Naive thymus-derived CD4-positive, alpha-beta T cell (primary cell): ENCODE measurements around the gene BCAS3. TPM values are rescaled to one million over a fixed set of nuclear protein-coding genes. Genes with fewer than 3 reads are reported as not detected.

Experiments used
- ATAC-seq: fragments of 150-1000 bp; cut with Tn5 transposase; 2 replicates; pipeline ENCODE4 v1.10.0; 2021; ENCODE audit warnings: mild to moderate bottlenecking, moderate library complexity
- CTCF ChIA-PET: fragments of 350-600 bp; sonication (Branson Sonifier 250); formaldehyde crosslinking; loops from one replicate; lab custom pipeline; 2021; ENCODE audit warnings: antibody characterized with exemption; lab: Charles Lee
- POLR2A ChIA-PET: fragments of 350-600 bp; sonication (Branson Sonifier 250); formaldehyde crosslinking; loops from one replicate; lab custom pipeline; 2021; ENCODE audit warnings: antibody characterized with exemption, inconsistent platforms; lab: Charles Lee
- DNase-seq, 9 donors: peaks; one replicate each; pipeline versions ENCODE4 v3.0.0 to v3.0.0-alpha.2; 2020 to 2022; ENCODE audit warnings: mixed read lengths in 1 of 9
- H3K27ac ChIP-seq: one replicate; pipeline ENCODE4 v1.7.0; 2013; ENCODE audit warnings: mild to moderate bottlenecking, low read depth, low read length, moderate library complexity
- H3K27me3 ChIP-seq, 2 donors: one replicate each; pipeline ENCODE4 v1.7.0; 2013; ENCODE audit warnings: low read length in 2 of 2, mild to moderate bottlenecking in 2 of 2, moderate library complexity in 2 of 2; ENCODE audit not compliant: control insufficient read depth in 2 of 2, insufficient read depth in 2 of 2
- H3K36me3 ChIP-seq, 3 experiments: 1 replicate in 2 of 3; 2 replicates in 1 of 3; pipeline ENCODE4 v1.7.0; 2013; ENCODE audit warnings: low read length in 3 of 3, mild to moderate bottlenecking in 3 of 3, moderate library complexity in 1 of 3; ENCODE audit not compliant: insufficient read depth in 3 of 3, control insufficient read depth in 2 of 3
- H3K4me1 ChIP-seq, 2 donors: one replicate each; pipeline ENCODE4 v1.7.0; 2013; ENCODE audit warnings: low read length in 2 of 2, mild to moderate bottlenecking in 2 of 2, moderate library complexity in 1 of 2; ENCODE audit not compliant: control insufficient read depth in 2 of 2, insufficient read depth in 2 of 2
- H3K4me3 ChIP-seq: 2 replicates; pipeline ENCODE4 v1.7.0; 2013; ENCODE audit warnings: mild to moderate bottlenecking, low read length
- H3K9me3 ChIP-seq, 3 experiments: 1 replicate in 2 of 3; 2 replicates in 1 of 3; pipeline ENCODE4 v1.7.0; 2013; ENCODE audit warnings: low read length in 3 of 3; ENCODE audit not compliant: control insufficient read depth in 2 of 3
- H3K27ac Mint-ChIP-seq, 9 donors: one replicate each; pipeline ENCODE4 v1.8.0; 2020 to 2022; ENCODE audit warnings: mixed read lengths in 9 of 9, mild to moderate bottlenecking in 8 of 9, moderate library complexity in 5 of 9, inconsistent platforms in 2 of 9
- H3K27me3 Mint-ChIP-seq, 5 donors: one replicate each; pipeline ENCODE4 v1.8.0; 2021 to 2022; ENCODE audit warnings: mixed read lengths in 5 of 5, mild to moderate bottlenecking in 1 of 5
- H3K36me3 Mint-ChIP-seq, 5 donors: one replicate each; pipeline ENCODE4 v1.8.0; 2020 to 2022; ENCODE audit warnings: mixed read lengths in 5 of 5, mild to moderate bottlenecking in 3 of 5, inconsistent platforms in 1 of 5
- H3K4me1 Mint-ChIP-seq, 7 donors: one replicate each; pipeline ENCODE4 v1.8.0; 2020 to 2022; ENCODE audit warnings: mixed read lengths in 7 of 7, mild to moderate bottlenecking in 3 of 7, inconsistent platforms in 1 of 7
- H3K4me3 Mint-ChIP-seq, 10 donors: one replicate each; pipeline ENCODE4 v1.8.0; 2020 to 2022; ENCODE audit warnings: mild to moderate bottlenecking in 10 of 10, mixed read lengths in 10 of 10, moderate library complexity in 6 of 10, inconsistent platforms in 2 of 10
- H3K9me3 Mint-ChIP-seq, 11 donors: one replicate each; pipeline ENCODE4 v1.8.0; 2020 to 2022; ENCODE audit warnings: mixed read lengths in 11 of 11, mild to moderate bottlenecking in 4 of 11, inconsistent platforms in 1 of 11, moderate library complexity in 1 of 11
- intact Hi-C, 2 donors: fragments of 100-400 bp; cut with micrococcal nuclease; formaldehyde crosslinking; loops; one replicate each; pipeline ENCODE4 v1.15.1; 2023
- polyA plus RNA-seq, 2 donors: library from polyadenylated mRNA; unstranded; fragments of 300-500 nt; fragmentation: Illumina TruSeq; gene quantifications; one replicate each; pipeline ENCODE4 v1.2.3, GENCODE V29; 2021
- total RNA-seq, 6 experiments: library from RNA in 5 of 6; stranded (reverse) in 5 of 6; gene quantifications; 1 replicate in 5 of 6; 2 replicates in 1 of 6; pipeline ENCODE4 v1.2.3 and lab custom pipeline; 2021 to 2026

BCAS3 gene
- total and polyA plus RNA-seq, 7 experiments from 2014 or later = 18.4 to 57.8 (median 37.5) TPM

DNA sequence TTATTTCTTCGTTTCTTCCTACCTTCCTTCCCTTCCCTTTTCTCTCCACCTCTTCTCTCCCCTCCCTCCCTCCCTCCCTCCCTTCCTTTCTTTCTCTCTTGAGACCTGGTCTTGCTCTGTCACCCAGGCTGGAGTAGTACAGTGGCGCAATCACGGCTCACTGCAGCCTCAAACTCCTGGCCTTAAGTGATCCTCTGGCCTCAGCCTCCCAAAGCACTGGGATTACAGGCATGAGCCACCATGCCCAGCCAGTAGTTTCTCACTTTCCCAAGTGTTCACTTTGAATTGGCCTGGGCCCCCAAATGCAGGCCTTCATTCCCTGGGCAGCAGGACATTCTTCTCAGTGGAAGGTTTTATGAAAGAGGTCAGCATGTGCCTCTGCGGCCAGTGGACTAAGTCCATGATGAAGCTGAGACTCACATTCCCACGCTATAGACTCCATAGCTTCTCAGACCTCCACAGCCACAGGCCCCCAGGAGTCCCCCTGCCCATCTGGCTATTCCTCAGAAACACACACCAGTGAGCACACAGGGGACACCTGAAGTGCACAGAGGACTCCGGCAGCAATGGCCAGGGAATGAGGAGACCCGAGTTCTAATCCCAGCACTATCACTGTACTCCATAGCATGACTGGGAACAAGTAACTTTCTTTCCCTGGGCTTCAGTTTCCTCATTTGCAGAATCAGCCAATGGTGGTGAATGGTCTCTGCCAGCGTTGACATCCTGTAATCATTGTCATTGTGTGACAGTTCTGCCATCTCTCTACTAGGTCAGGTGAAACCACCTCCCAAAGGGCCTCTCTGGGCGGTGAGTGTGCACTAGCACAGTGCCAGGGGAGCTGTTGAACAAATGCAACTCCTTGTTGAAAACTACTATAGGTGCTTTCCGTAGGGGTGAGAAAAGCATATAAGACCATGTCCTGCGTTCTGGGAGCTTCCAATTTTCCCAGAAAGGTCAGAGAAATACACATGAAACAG is 652.8 kb downstream of the BCAS3 start:
- DNase-seq = no peak
- intact Hi-C loops = no loop called here
- H3K9me3 Mint-ChIP-seq = no peaks in the 10 kb centered on the region
- H3K27me3 Mint-ChIP-seq = no peaks in the 10 kb centered on the region
- H3K4me1 ChIP-seq = no peaks in the 10 kb centered on the region
- ChIA-PET CTCF (no interaction called here), POLR2A (no interaction called here)
- no peaks in the 10 kb centered on the region for H3K9me3 ChIP-seq
- H3K27ac Mint-ChIP-seq = no peak overlapping the region
- H3K27ac ChIP-seq = no peak overlapping the region
- ATAC-seq = no peak
- peaks cover 0 to 5% (median 0%) of the 10 kb centered on the region in 5 donors for H3K36me3 Mint-ChIP-seq
- H3K4me1 Mint-ChIP-seq = peaks cover 0 to 5% (median 0%) of the 10 kb centered on the region in 7 donors
- H3K4me3 Mint-ChIP-seq = no peak overlapping the region
- no peaks in the 10 kb centered on the region for H3K36me3 ChIP-seq
- H3K27me3 ChIP-seq = no peaks in the 10 kb centered on the region
- H3K4me3 ChIP-seq = no peak overlapping the region

DNA sequence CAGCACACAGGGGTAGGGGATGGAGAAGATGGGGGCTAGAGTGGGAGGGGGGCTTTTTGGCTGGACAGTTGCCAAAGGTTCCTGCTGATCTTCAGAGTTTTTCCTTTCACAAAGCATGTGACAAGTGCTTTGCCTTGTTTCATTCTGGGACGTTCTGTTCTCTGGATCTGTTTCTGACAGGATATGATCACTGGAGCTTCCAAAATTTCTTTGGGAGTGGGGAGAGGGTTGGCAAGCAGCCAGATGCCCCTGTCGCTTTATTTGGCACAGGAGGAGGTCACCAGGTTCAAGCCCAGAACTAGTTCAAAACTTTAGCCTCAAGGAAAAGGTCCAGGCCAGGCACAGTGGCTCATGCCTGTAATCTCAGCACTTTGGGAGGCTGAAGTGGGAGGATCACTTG is 653.5 kb downstream of the BCAS3 start:
- Histone ChIP-seq H3K27me3 (no peaks in the 10 kb centered on the region), H3K4me3 (no peak overlapping the region), H3K4me1 (no peaks in the 10 kb centered on the region), H3K36me3 (no peaks in the 10 kb centered on the region), H3K9me3 (no peaks in the 10 kb centered on the region), H3K27ac (no peak overlapping the region)
- Mint-ChIP-seq H3K4me3 (no peak overlapping the region), H3K9me3 (no peaks in the 10 kb centered on the region), H3K4me1 (peaks cover 0 to 5% (median 0%) of the 10 kb centered on the region in 7 donors), H3K27ac (no peak overlapping the region), H3K27me3 (no peaks in the 10 kb centered on the region), H3K36me3 (peaks cover 0 to 4% (median 0%) of the 10 kb centered on the region in 5 donors)
- ATAC-seq = no peak
- ChIA-PET CTCF (no interaction called here), POLR2A (no interaction called here)
- no peak for DNase-seq
- intact Hi-C loops = no loop called here

DNA sequence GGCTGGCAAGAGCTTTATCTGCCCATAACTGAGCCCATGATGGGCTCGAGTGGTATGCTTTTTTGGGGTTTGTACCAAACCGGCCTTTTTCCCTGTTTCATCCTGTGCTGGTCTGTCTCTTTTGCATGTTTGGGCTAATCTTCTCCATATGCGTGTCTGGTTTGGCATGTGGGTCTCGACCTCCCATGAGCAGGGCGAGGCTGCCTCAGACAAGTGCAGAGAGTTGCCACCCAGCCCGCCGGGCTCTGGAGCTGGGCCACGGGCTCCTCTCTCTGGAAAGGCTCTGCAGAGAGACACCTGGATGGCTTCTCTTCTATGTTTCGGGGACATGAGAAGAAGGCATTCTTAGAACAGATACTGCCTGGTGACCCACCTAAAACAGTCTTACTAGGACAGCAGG is 654.2 kb downstream of the BCAS3 start:
- CTCF ChIA-PET = no interaction called here
- intact Hi-C loops = no loop called here
- H3K36me3 Mint-ChIP-seq = peaks cover 0 to 4% (median 0%) of the 10 kb centered on the region in 5 donors
- POLR2A ChIA-PET = no interaction called here
- Histone ChIP-seq H3K36me3 (no peaks in the 10 kb centered on the region), H3K4me1 (no peaks in the 10 kb centered on the region), H3K27ac (no peak overlapping the region), H3K4me3 (no peak overlapping the region), H3K9me3 (no peaks in the 10 kb centered on the region), H3K27me3 (no peaks in the 10 kb centered on the region)
- no peak for ATAC-seq
- no peaks in the 10 kb centered on the region for H3K9me3 Mint-ChIP-seq
- H3K4me1 Mint-ChIP-seq = peaks cover 0 to 5% (median 0%) of the 10 kb centered on the region in 7 donors
- H3K4me3 Mint-ChIP-seq = no peak overlapping the region
- DNase-seq = no peak
- H3K27me3 Mint-ChIP-seq = no peaks in the 10 kb centered on the region
- no peak overlapping the region for H3K27ac Mint-ChIP-seq

DNA sequence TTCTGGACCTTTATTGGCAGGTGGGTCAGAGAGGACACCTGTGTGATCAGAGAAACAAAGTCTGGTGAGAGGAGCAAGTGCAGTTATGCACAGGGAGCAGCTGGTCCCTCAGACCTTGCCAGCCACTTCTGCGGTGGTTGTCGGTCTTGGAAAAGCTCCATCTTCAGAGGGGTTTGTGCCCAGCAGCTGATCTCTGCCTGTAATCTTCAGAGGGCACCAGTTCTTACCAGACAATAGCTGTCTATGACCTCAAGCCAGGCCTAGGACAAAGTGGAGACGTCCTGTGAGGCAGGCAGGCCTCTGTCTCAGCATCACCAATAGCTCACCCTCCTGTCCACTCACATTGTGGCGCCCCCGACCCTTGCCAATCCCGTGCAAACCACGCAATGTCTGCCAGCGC is 655.5 kb downstream of the BCAS3 start:
- POLR2A ChIA-PET = no interaction called here
- Histone ChIP-seq H3K27me3 (no peaks in the 10 kb centered on the region), H3K36me3 (no peaks in the 10 kb centered on the region), H3K4me3 (no peak overlapping the region), H3K27ac (no peak overlapping the region), H3K4me1 (no peaks in the 10 kb centered on the region), H3K9me3 (no peaks in the 10 kb centered on the region)
- Mint-ChIP-seq H3K27ac (no peak overlapping the region), H3K36me3 (peaks cover 0 to 4% (median 0%) of the 10 kb centered on the region in 5 donors), H3K4me1 (peaks cover 0 to 5% (median 0%) of the 10 kb centered on the region in 7 donors), H3K27me3 (no peaks in the 10 kb centered on the region), H3K9me3 (no peaks in the 10 kb centered on the region), H3K4me3 (no peak overlapping the region)
- ATAC-seq = no peak
- intact Hi-C loops = no loop called here
- CTCF ChIA-PET = no interaction called here
- no peak for DNase-seq

DNA sequence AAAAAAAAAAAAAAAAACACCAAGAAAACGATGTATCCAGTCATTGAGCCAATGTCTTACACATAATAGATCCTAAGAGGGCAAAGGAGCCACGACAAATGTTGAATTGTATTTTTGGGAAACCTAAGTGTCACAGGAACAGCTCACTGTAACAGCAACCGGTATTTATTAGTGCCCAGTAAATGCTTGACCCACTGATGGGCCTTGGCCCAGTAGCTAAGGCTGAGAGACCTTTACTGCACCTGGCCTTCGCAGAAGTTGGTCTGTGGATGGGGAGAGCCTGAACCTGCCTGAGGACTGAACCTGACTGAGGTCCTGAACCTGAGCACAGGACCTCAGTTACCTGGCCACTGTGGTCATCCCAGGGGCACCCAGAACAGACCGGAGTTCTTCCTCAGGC is 657.0 kb downstream of the BCAS3 start:
- no peak for ATAC-seq
- H3K36me3 Mint-ChIP-seq = peaks cover 0 to 2% (median 0%) of the 10 kb centered on the region in 5 donors
- intact Hi-C loops = no loop called here

DNA sequence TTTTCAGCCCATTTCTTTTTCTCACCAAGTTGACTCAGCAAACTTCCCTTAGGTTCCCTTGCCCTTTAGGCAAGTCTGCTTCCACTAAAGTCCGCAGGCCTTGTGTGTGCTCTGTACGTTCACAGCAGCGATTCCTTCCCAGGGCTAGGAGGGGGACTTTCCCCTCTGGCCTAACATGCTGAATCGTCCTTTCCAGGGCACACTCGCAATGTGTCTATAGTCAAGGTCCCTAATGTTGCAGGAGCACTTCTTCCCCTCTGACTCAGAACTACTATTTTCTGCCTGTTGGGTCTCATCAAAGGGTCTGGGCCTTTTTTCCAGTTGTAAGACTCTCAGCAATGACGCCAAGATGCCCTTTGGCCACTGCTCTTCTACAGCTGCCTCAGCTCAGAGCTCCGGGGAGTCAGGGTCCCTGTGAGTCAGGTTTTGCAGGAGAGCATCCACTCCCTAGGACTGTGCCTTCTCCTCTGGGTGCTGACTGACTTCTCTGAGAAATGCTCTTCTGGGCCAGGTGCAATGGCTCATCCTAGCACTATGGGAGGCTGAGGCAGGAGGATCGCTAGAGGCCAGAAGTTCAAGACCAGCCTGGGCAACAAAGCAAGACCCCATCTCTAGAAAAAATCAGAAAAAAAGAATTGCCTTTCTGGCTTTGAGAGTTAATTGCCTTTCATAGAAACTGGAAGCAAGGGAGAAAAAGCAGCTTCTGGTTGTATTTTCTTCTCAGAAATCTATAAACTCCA is 657.6 kb downstream of the BCAS3 start:
- ChIA-PET CTCF (no interaction called here), POLR2A (no interaction called here)
- intact Hi-C loops = no loop called here
- Histone ChIP-seq H3K4me1 (no peaks in the 10 kb centered on the region), H3K36me3 (no peaks in the 10 kb centered on the region), H3K9me3 (no peaks in the 10 kb centered on the region), H3K27me3 (no peaks in the 10 kb centered on the region), H3K27ac (no peak overlapping the region), H3K4me3 (no peak overlapping the region)
- no peaks in the 10 kb centered on the region for H3K36me3 Mint-ChIP-seq
- H3K4me1 Mint-ChIP-seq = peaks cover 0 to 5% (median 0%) of the 10 kb centered on the region in 7 donors
- no peaks in the 10 kb centered on the region for H3K27me3 Mint-ChIP-seq
- H3K4me3 Mint-ChIP-seq = no peak overlapping the region
- no peak overlapping the region for H3K27ac Mint-ChIP-seq
- ATAC-seq (no peak), DNase-seq (no peak)
- no peaks in the 10 kb centered on the region for H3K9me3 Mint-ChIP-seq

More for the DNA sequence above, 657.0 kb downstream of the BCAS3 start:
- Histone ChIP-seq H3K4me1 (no peaks in the 10 kb centered on the region), H3K36me3 (no peaks in the 10 kb centered on the region), H3K4me3 (no peak overlapping the region), H3K9me3 (no peaks in the 10 kb centered on the region), H3K27me3 (no peaks in the 10 kb centered on the region), H3K27ac (no peak overlapping the region)
- POLR2A ChIA-PET = no interaction called here
- Mint-ChIP-seq H3K4me3 (no peak overlapping the region), H3K27ac (no peak overlapping the region), H3K27me3 (no peaks in the 10 kb centered on the region), H3K4me1 (peaks cover 0 to 5% (median 0%) of the 10 kb centered on the region in 7 donors), H3K9me3 (no peaks in the 10 kb centered on the region)
- CTCF ChIA-PET = no interaction called here
- no peak for DNase-seq
